ENCODE results near the gene NWD2. TPM values are rescaled to one million over a fixed set of nuclear protein-coding genes. Genes with fewer than 3 reads are reported as not detected.

The NWD2 gene
- polyA plus RNA-seq, 1 donor from 2014 or later, result 0.06 TPM

- no peak overlapping the region for H3K4me2 ChIP-seq (ENCODE audit: low read length)
Observed at GRCh38 chr4:37481547-37482122, 237.1 kb downstream of the NWD2 start.

DNA sequence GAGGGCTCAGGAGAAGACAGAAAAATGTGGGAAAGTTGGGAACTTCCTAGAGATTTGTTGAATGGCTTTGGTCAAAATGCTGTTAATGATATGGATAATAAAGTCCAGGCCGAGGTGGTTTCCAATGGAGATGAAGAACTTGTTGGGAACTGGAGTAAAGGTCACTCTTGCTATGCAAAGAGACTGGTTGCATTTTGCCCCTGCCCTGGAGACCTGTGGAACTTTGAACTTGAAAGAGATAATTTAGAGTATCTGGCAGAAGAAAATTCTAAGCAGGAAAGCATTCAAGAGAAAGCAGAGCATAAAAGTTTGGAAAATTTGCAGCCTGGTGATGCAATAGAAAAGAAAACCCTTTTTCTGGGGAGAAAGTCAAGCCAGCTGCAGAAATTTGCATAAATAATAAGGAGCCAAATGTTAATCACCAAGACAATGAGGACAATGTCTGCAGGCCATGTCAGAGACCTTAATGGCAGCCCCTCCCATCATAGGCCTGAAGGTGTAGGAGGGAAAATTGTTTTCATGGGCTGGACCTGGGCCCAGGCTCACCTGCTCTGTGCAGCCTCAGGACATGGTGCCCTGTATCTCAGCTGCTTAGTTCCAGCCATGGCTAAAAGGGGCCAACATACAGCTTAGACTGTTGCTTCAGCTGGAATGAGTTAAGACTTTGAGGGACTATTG lies 237.8 kb downstream of the NWD2 start:
- no peaks in the 10 kb centered on the region for H4K20me1 ChIP-seq (ENCODE audit: insufficient read depth)
- no peaks in the 10 kb centered on the region for H3K27me3 ChIP-seq (ENCODE audit: insufficient read depth, low read depth, low read length)
- no peak overlapping the region for H3K27ac ChIP-seq (ENCODE audit: low read length)
- H3K9me2 ChIP-seq (ENCODE audit: insufficient read depth, low read length), result no peaks in the 10 kb centered on the region
- no peaks in the 10 kb centered on the region for H3K9me3 ChIP-seq (ENCODE audit: low read length)
- H3K36me3 ChIP-seq (ENCODE audit: insufficient read depth, low read length), result no peaks in the 10 kb centered on the region
- H3K4me3 ChIP-seq (ENCODE audit: low read length), result no peak overlapping the region
- H3F3A ChIP-seq (ENCODE audit: insufficient read depth, low read length, poor library complexity, severe bottlenecking), result no peaks in the 10 kb centered on the region
- no peak overlapping the region for H2AFZ ChIP-seq (ENCODE audit: low read depth, low read length)
- H3K79me2 ChIP-seq (replicated peaks; ENCODE audit: insufficient read depth, low read length), result no peaks in the 10 kb centered on the region
- no peak overlapping the region for H3K4me2 ChIP-seq (ENCODE audit: low read length)
- H3K9ac ChIP-seq (ENCODE audit: low read length), result no peak overlapping the region
- no peak for TF ChIP-seq SMC3 (conservative IDR thresholded peaks at IDR 0.05; ENCODE audit: poor library complexity)
- TF ChIP-seq, protein P1, sequence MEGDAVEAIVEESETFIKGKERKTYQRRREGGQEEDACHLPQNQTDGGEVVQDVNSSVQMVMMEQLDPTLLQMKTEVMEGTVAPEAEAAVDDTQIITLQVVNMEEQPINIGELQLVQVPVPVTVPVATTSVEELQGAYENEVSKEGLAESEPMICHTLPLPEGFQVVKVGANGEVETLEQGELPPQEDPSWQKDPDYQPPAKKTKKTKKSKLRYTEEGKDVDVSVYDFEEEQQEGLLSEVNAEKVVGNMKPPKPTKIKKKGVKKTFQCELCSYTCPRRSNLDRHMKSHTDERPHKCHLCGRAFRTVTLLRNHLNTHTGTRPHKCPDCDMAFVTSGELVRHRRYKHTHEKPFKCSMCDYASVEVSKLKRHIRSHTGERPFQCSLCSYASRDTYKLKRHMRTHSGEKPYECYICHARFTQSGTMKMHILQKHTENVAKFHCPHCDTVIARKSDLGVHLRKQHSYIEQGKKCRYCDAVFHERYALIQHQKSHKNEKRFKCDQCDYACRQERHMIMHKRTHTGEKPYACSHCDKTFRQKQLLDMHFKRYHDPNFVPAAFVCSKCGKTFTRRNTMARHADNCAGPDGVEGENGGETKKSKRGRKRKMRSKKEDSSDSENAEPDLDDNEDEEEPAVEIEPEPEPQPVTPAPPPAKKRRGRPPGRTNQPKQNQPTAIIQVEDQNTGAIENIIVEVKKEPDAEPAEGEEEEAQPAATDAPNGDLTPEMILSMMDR (IDR thresholded peaks at IDR 0.05; ENCODE audit: poor library complexity, severe bottlenecking), result no peak
- TF ChIP-seq POLR2AphosphoS5 (IDR thresholded peaks at IDR 0.05), result no peak
- no peak for TF ChIP-seq TAF1 (IDR thresholded peaks at IDR 0.05; ENCODE audit: low read depth)
- no peak for TF ChIP-seq EP300 (conservative IDR thresholded peaks at IDR 0.05; ENCODE audit: poor library complexity, severe bottlenecking)
- no peak for TF ChIP-seq REST (IDR thresholded peaks at IDR 0.05; ENCODE audit: borderline replicate concordance)

More at GRCh38 chr4:37481547-37482122, 237.1 kb downstream of the NWD2 start:
- Histone ChIP-seq H3K79me2 (replicated peaks; ENCODE audit: insufficient read depth, low read length) (no peaks in the 10 kb centered on the region), H3K9me3 (ENCODE audit: low read length) (no peaks in the 10 kb centered on the region), H3K36me3 (ENCODE audit: insufficient read depth, low read length) (no peaks in the 10 kb centered on the region), H2AFZ (ENCODE audit: low read depth, low read length) (no peak overlapping the region), H3K27ac (ENCODE audit: low read length) (no peak overlapping the region), H4K20me1 (ENCODE audit: insufficient read depth) (no peaks in the 10 kb centered on the region), H3F3A (ENCODE audit: insufficient read depth, low read length, poor library complexity, severe bottlenecking) (no peaks in the 10 kb centered on the region), H3K4me3 (ENCODE audit: low read length) (no peak overlapping the region), H3K27me3 (ENCODE audit: insufficient read depth, low read depth, low read length) (no peaks in the 10 kb centered on the region), H3K9ac (ENCODE audit: low read length) (no peak overlapping the region), H3K9me2 (ENCODE audit: insufficient read depth, low read length) (no peaks in the 10 kb centered on the region)
- TF ChIP-seq REST (IDR thresholded peaks at IDR 0.05; ENCODE audit: borderline replicate concordance), result no peak
- no peak for TF ChIP-seq TAF1 (IDR thresholded peaks at IDR 0.05; ENCODE audit: low read depth)
- no peak for TF ChIP-seq SMC3 (conservative IDR thresholded peaks at IDR 0.05; ENCODE audit: poor library complexity)
- TF ChIP-seq EP300 (conservative IDR thresholded peaks at IDR 0.05; ENCODE audit: poor library complexity, severe bottlenecking), result no peak
- no peak for TF ChIP-seq EZH2 (IDR thresholded peaks at IDR 0.05; ENCODE audit: borderline replicate concordance, insufficient read depth, low read length, poor library complexity, severe bottlenecking)
- no peak for TF ChIP-seq RAD21 (conservative IDR thresholded peaks at IDR 0.05)
- no peak for TF ChIP-seq MXI1 (conservative IDR thresholded peaks at IDR 0.05; ENCODE audit: poor library complexity, severe bottlenecking)
- TF ChIP-seq POLR2AphosphoS5 (IDR thresholded peaks at IDR 0.05), result no peak
- TF ChIP-seq, protein P1 (IDR thresholded peaks at IDR 0.05; ENCODE audit: poor library complexity, severe bottlenecking), result no peak
